ENCODE results near the gene TAC3.
"Not testable (repeated sequence)": the region's sequence is repeated elsewhere in the genome, so short reads cannot be mapped to it uniquely, and the experiment has no call there.

The TAC3 gene

DNA sequence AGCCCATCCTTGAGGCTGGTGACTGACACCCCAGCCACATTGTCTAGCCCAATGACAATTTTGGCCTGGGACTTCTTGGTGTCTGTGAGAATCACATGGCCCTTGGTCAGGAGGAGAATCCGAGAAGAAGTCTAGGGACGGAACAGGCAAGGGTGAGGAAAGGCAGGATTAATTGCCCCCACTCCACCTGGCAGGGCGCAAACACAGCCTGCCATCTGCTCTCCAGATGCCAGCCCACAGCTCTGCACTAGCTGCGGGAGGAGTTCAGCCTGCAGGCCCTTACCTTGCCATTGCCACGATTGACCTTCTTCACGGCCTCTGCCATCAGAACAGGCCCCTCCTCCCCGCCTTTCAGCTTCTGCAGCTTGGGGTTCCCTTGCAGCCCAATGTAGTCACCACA is 13.1 kb upstream of the TAC3 start:
- Histone ChIP-seq H3K27me3 (ENCODE audit: control insufficient read depth, insufficient read depth, low read length) (no peaks in the 10 kb centered on the region), H3K27ac (ENCODE audit: low read depth, low read length) (no peak overlapping the region), H3K36me3 (ENCODE audit: control insufficient read depth, insufficient read depth, low read length) (no peaks in the 10 kb centered on the region), H3K9ac (ENCODE audit: low read length) (no peak overlapping the region), H3K4me3 (ENCODE audit: low read length) (no peak overlapping the region), H3K4me1 (ENCODE audit: control insufficient read depth, insufficient read depth, low read length) (peaks cover 15% of the 10 kb centered on the region)

DNA sequence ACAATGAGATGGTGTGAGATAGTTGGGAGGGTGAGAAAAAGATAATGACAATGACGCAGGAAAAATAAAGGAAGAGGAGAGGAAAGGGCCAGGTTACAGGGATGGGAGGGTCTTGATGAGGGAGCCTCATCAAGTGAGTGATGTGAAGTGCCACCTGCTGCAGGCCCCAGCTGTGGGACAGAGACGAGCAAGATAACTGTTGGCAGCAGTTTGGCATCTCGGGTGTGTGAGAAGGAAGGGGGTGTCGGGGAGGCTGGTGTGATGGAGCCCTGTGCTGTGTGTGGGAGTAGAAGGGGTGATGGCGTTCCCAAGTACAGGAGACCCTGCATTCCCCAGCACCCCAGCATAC is 11.4 kb upstream of the TAC3 start:
- Histone ChIP-seq H3K36me3 (ENCODE audit: control insufficient read depth, insufficient read depth, low read length) (no peaks in the 10 kb centered on the region), H3K9ac (ENCODE audit: low read length) (no peak overlapping the region), H3K4me3 (ENCODE audit: low read length) (no peak overlapping the region), H3K27me3 (ENCODE audit: control insufficient read depth, insufficient read depth, low read length) (no peaks in the 10 kb centered on the region), H3K27ac (ENCODE audit: low read depth, low read length) (no peak overlapping the region), H3K4me1 (ENCODE audit: control insufficient read depth, insufficient read depth, low read length) (peaks cover 21% of the 10 kb centered on the region)

DNA sequence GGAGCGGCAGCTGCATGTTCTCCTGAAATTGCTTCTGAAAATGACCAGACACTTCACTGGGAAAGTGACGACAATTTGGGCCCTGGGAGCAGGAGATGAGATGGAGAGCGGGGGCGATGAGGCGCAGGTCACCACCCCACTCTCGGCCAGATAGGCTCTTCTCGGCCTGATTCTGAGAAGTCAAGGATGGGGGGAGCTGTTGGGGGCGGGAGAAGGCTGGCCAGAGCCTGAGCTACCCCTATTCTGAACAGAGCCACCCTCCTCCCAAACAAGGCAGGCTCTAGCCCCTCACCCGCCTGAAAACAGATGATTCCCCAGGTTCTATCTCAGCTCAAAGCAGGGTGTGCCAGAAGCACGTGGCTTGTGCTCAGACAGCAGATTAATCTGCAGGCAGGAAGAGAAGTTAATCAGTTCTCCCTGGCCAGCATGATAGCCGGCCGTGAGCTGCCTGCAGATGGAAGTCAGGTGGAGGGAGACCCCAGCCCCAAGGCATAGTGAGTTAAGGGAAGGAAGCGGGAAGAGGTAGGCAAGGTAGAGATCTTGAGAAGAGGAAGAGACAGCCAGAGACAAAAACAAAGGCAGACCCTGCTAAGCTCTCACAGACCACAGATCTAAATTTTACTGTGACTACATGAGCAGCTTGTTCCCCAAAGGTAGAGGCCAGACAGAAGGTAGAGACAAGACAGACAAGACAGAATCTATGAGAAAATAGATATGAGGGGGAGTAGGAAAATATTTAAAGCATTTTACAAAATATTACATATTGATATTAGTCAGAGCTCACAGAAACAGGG is 10.9 kb upstream of the TAC3 start:
- peak overlapping the region; percentile 35 for H3K27ac ChIP-seq (ENCODE audit: low read depth, low read length)
- H3K4me1 ChIP-seq (ENCODE audit: control insufficient read depth, insufficient read depth, low read length) = peaks cover 21% of the 10 kb centered on the region
- H3K4me3 ChIP-seq (ENCODE audit: low read length) = no peak overlapping the region
- H3K27me3 ChIP-seq (ENCODE audit: control insufficient read depth, insufficient read depth, low read length) = no peaks in the 10 kb centered on the region
- H3K9ac ChIP-seq (ENCODE audit: low read length) = no peak overlapping the region
- H3K36me3 ChIP-seq (ENCODE audit: control insufficient read depth, insufficient read depth, low read length) = no peaks in the 10 kb centered on the region

DNA sequence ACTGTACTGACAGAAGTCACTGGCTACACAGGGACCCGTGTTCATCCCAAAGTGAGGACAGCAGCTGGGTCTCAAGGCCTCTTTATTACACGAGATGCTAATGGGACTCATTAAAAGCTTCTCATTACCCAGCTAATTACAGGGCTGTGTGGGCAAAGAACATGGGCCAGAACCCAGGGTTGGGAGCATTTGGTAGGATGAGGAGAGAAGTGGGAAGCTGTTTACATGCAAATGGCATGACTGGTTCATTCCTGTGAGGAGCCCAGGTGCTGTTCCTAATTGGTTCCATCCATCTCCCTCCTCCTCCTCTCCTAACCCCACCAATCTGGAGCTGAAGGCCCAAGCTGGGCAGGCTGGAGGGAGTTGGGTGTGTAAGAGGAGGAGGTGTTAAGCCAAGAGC is 8.9 kb upstream of the TAC3 start:
- Histone ChIP-seq H3K4me1 (ENCODE audit: control insufficient read depth, insufficient read depth, low read length) (peaks cover 21% of the 10 kb centered on the region), H3K27ac (ENCODE audit: low read depth, low read length) (no peak overlapping the region), H3K4me3 (ENCODE audit: low read length) (no peak overlapping the region), H3K27me3 (ENCODE audit: control insufficient read depth, insufficient read depth, low read length) (no peaks in the 10 kb centered on the region), H3K36me3 (ENCODE audit: control insufficient read depth, insufficient read depth, low read length) (no peaks in the 10 kb centered on the region), H3K9ac (ENCODE audit: low read length) (no peak overlapping the region)

DNA sequence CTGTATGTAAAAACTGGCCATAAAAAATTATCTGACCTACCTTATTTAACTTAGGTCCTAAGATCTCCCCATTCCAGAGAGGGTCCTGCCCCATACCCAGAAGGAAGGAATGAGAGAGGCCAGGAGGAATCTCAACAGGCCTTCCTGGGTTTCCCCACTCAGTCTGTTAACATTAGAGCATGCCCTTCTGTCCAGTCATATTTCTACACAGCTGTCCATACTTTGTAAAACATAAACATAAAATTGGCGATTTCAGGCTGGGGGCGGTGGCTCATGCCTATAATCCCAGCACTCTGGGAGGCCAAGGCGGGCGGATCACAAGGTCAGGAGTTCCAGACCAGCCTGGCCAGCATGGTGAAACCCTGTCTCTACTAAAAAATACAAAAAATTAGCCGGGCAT is 6.0 kb upstream of the TAC3 start:
- not testable (repeated sequence) for H3K27me3 ChIP-seq (ENCODE audit: control insufficient read depth, insufficient read depth, low read length); H3K36me3 ChIP-seq (ENCODE audit: control insufficient read depth, insufficient read depth, low read length); H3K4me3 ChIP-seq (ENCODE audit: low read length); H3K27ac ChIP-seq (ENCODE audit: low read depth, low read length); H3K9ac ChIP-seq (ENCODE audit: low read length)
- peaks cover 28% of the 10 kb centered on the region for H3K4me1 ChIP-seq (ENCODE audit: control insufficient read depth, insufficient read depth, low read length)

DNA sequence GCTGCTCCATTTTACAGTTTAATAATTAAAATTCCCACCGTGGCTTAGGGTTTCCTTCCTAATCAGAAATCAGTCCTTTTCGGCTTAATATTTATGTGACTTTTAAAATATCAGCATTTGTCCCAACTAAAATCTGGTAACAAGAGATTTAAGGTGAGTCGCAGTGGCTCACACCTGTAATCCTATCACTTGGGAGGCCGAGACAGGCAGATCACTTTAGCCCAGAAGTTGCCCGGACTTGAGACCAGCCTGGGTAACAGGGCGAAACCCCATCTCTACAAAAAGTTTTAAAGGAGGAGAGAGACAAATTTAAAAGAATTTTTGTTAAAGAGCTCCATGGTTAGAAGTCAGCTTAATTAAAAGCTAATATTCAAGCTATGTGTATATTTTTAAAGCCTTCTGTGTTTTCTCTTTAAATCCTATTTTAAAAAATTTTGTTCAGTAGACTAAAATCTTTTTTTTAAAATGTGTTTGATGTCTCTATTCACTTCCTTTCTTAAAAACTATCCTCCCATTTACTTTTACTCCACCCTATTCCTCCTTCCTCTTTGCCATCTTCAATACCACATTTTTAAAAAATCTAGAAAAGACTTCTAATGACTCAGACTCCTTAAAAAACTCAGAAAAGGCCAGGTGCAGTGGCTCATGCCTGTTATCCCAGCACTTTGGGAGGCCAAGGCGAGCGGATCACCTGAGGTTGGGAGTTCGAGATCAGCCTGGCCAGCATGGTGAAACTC is 3.8 kb upstream of the TAC3 start:
- H3K9ac ChIP-seq (ENCODE audit: low read length) = no peak overlapping the region
- no peak overlapping the region for H3K4me3 ChIP-seq (ENCODE audit: low read length)
- no peak overlapping the region for H3K27ac ChIP-seq (ENCODE audit: low read depth, low read length)
- no peaks in the 10 kb centered on the region for H3K36me3 ChIP-seq (ENCODE audit: control insufficient read depth, insufficient read depth, low read length)
- peaks cover 16% of the 10 kb centered on the region for H3K4me1 ChIP-seq (ENCODE audit: control insufficient read depth, insufficient read depth, low read length)
- no peaks in the 10 kb centered on the region for H3K27me3 ChIP-seq (ENCODE audit: control insufficient read depth, insufficient read depth, low read length)

DNA sequence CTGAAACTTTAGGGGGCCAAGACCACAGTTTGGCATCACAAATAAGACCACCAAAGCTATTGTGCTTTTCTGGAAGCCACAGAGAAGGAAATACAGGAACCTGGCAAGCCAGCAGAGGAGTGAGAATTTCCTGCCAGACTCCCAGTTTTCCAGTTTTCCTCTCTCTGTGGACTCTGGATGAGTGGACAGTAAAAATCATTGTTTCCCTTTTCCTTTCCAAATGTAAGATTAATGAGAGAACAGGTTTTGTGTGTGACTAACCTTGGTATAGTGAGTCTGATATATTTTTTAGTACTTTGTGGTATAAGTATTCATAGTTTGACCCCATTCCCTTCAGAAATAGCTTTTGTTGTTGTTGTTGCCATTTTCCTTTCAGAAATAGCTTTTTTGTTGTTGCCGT is 2.6 kb upstream of the TAC3 start:
- no peak overlapping the region for H3K9ac ChIP-seq (ENCODE audit: low read length)
- H3K36me3 ChIP-seq (ENCODE audit: control insufficient read depth, insufficient read depth, low read length) = no peaks in the 10 kb centered on the region
- H3K4me1 ChIP-seq (ENCODE audit: control insufficient read depth, insufficient read depth, low read length) = peaks cover 13% of the 10 kb centered on the region
- H3K27me3 ChIP-seq (ENCODE audit: control insufficient read depth, insufficient read depth, low read length) = no peaks in the 10 kb centered on the region
- H3K4me3 ChIP-seq (ENCODE audit: low read length) = no peak overlapping the region
- no peak overlapping the region for H3K27ac ChIP-seq (ENCODE audit: low read depth, low read length)

DNA sequence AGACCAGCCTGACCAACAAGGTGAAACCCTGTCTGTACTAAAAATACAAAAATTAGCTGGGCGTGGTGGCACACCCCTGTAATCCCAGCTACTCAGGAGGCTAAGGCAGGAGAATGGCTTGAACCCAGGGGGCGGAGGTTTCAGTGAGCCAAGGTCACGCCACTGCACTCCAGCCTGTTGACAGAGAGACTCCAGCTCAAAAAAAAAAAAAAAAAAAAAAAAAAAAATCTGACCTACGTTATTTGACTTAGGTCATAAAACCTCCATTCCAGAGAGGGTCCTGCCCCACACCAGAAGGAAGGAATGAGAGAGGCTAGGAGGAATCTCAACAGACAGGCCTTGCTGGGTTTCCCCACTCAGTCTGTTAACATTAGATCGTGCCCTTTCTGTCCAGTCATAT is 2.0 kb upstream of the TAC3 start:
- H3K27me3 ChIP-seq (ENCODE audit: control insufficient read depth, insufficient read depth, low read length); H3K36me3 ChIP-seq (ENCODE audit: control insufficient read depth, insufficient read depth, low read length); H3K27ac ChIP-seq (ENCODE audit: low read depth, low read length); H3K4me3 ChIP-seq (ENCODE audit: low read length); H3K9ac ChIP-seq (ENCODE audit: low read length): not testable (repeated sequence)
- peaks cover 13% of the 10 kb centered on the region for H3K4me1 ChIP-seq (ENCODE audit: control insufficient read depth, insufficient read depth, low read length)

DNA sequence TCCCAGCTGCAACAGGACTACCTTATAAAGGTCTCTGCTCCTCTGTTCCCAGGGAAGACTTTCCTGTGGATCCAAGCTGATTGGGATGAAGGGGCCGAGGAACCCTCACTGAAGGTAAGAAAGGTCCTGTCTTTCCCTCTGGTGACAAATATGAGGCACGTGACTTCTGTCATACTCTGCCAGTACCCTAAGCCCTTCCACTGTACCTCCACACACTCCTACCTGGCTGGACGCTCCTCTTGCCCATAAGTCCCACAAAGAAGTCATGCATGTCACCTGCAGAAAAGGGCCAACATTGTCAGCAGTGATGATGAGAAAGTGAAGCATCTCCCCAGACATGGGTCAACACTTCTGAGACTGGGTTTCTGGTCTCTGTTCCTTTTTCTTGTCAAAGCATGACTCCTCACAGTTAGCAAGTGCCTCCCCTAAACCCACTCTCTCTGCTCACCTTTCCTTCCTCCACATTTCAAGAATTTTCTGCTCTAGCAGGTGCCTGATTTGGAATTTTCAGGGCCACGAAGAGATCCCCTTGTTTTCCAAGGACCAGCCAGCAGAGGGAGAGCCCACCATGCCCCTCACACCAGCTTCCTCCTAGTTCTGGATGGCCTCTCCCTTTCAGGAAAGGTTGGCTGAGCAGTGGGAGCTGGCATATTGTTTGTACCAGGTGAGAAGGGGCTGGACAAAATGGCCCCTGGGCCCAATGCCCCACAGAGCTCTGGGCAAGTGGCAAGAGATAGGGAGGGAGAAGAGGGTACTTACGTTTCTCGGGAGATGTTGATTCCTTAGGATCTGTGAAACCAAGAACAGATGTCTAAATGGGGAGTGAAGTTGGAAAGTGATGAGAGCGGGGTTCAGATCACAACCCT is 3.5 kb downstream of the TAC3 start:
- H3K27ac ChIP-seq (ENCODE audit: low read depth, low read length) = no peak overlapping the region
- no peaks in the 10 kb centered on the region for H3K27me3 ChIP-seq (ENCODE audit: control insufficient read depth, insufficient read depth, low read length)
- no peaks in the 10 kb centered on the region for H3K36me3 ChIP-seq (ENCODE audit: control insufficient read depth, insufficient read depth, low read length)
- no peak overlapping the region for H3K9ac ChIP-seq (ENCODE audit: low read length)
- peaks cover 10% of the 10 kb centered on the region for H3K4me1 ChIP-seq (ENCODE audit: control insufficient read depth, insufficient read depth, low read length)
- H3K4me3 ChIP-seq (ENCODE audit: low read length) = no peak overlapping the region

DNA sequence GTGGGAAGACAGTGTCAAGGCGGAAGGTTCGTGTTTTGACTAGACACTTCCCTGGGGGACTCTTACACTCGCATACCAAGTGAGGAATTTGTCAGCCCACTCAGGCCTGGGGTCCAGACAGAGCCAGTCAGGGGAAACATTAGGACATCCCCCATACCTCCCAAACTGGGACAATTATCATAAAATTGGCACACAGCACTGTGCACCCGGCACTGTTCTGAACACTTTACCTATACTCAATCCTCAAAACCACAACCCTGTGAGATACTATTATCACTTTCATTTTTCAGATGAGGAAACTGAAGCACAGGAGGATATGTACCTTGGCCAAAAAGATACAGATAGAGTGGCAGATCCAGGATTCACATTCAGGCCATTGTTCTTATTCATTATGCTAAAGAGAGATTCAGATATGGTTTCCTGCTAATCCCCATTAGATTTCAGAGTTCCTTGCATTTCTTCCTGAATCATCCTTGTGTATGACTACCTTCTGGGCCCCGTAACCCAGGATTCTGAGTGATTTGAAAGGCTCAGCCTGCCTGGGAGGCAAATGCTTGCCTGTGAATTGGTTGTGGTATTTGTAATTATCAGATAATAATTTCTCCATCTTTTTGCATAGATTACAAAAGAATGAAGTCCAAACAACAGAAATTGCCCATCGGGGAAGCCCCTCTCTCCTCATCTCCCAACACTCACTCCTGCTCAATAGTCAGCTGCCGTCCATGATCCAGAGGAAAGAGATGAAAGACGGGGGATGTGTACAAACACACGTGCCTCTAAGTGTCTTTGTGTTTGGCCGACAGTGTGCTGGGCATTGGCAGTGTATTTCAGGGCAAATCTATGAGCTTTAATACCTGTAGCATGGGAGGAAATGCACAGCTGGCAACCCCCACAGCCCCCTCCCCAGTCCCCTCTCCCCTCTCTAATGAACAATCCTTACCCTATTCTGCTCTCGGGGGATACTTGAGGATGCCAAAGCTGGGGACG is 4.6 kb downstream of the TAC3 start:
- Histone ChIP-seq H3K4me3 (ENCODE audit: low read length) (no peak overlapping the region), H3K27ac (ENCODE audit: low read depth, low read length) (no peak overlapping the region), H3K4me1 (ENCODE audit: control insufficient read depth, insufficient read depth, low read length) (peaks cover 11% of the 10 kb centered on the region), H3K9ac (ENCODE audit: low read length) (no peak overlapping the region), H3K27me3 (ENCODE audit: control insufficient read depth, insufficient read depth, low read length) (no peaks in the 10 kb centered on the region), H3K36me3 (ENCODE audit: control insufficient read depth, insufficient read depth, low read length) (no peaks in the 10 kb centered on the region)

DNA sequence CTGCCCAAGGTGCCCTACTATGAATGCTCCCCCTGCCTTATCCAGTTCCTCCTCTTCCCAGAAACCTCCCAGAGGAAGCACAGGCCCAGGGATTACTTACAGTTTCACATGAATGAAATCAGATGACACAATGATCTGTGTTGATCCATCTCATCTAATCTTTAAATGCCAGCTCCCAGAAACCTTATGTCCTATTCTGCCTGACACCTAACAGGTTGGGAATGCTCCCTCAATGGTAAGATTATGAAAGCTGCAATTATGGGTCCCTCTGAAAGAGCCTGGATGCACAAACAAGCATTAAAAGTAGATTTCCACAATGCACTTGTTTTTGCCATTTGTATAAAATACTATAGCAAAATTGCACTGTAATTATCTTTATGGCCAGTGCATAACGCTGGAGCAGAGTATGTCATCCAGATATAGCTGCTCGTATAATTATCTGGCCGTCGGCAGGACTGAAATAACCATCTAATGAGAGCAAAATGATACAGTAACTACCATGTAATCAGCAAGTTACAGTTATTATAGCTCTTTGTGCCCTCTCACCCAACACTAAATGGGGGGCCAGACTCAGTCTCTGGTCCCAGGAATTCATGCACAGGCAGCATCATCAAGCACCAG is 5.6 kb downstream of the TAC3 start:
- H3K9ac ChIP-seq (ENCODE audit: low read length) = no peak overlapping the region
- no peak overlapping the region for H3K27ac ChIP-seq (ENCODE audit: low read depth, low read length)
- H3K36me3 ChIP-seq (ENCODE audit: control insufficient read depth, insufficient read depth, low read length) = no peaks in the 10 kb centered on the region
- H3K4me3 ChIP-seq (ENCODE audit: low read length) = no peak overlapping the region
- no peaks in the 10 kb centered on the region for H3K27me3 ChIP-seq (ENCODE audit: control insufficient read depth, insufficient read depth, low read length)
- H3K4me1 ChIP-seq (ENCODE audit: control insufficient read depth, insufficient read depth, low read length) = peaks cover 13% of the 10 kb centered on the region

All from rectal smooth muscle tissue (tissue), 1 donor.